HepG2 (cell line): Measurements from ENCODE around the gene GAGE10.

Source experiments
- BHLHE40 ChIP-seq: IDR thresholded peaks from 2 replicates; pipeline ENCODE4 v1.6.1; 2011; ENCODE audit warnings: low read length, improper control_type of control experiment
- CTCF ChIP-seq: sonication (generic); formaldehyde crosslinking; IDR thresholded peaks from 2 replicates; pipeline ENCODE4 v1.5.0; 2020; ENCODE audit warnings: mild to moderate bottlenecking, missing genetic modification reagents, moderate library complexity
- PRMT3 ChIP-seq: sonication (generic); formaldehyde crosslinking; IDR thresholded peaks from 2 replicates; pipeline ENCODE4 v1.8.1; 2022; ENCODE audit warnings: low read depth, mild to moderate bottlenecking, moderate library complexity, missing genetic modification reagents, borderline replicate concordance
- ZNF10 ChIP-seq: sonication (generic); formaldehyde crosslinking; IDR thresholded peaks from 2 replicates; pipeline ENCODE4 v1.4.0; 2020; ENCODE audit warnings: mild to moderate bottlenecking, low read depth, missing genetic modification reagents, borderline replicate concordance
- ZSCAN5A ChIP-seq: sonication (generic); formaldehyde crosslinking; IDR thresholded peaks from 2 replicates; pipeline ENCODE4 v1.8.0; 2022; ENCODE audit warnings: mild to moderate bottlenecking, missing genetic modification reagents, borderline replicate concordance

GRCh38 chrX:49254639-49255038 is 48.8 kb upstream of the GAGE10 start:
- no peak for TF ChIP-seq CTCF (CRISPR knock-in tag)
- TF ChIP-seq ZNF10, result no peak
- no peak for TF ChIP-seq PRMT3 (CRISPR knock-in tag)
- no peak for TF ChIP-seq ZSCAN5A
- no peak for TF ChIP-seq BHLHE40
